Putamen (tissue), 1 donor: ENCODE measurements around the gene SORBS2.

ENCODE experiments used
- DNase-seq: peaks from one replicate; pipeline ENCODE4 v3.0.0-alpha.2; 2016; ENCODE audit warnings: low spot score

Gene SORBS2

GRCh38 chr4:185835336-185835735, 23.3 kb upstream of the SORBS2 start:
- DNase-seq = no peak

DNA sequence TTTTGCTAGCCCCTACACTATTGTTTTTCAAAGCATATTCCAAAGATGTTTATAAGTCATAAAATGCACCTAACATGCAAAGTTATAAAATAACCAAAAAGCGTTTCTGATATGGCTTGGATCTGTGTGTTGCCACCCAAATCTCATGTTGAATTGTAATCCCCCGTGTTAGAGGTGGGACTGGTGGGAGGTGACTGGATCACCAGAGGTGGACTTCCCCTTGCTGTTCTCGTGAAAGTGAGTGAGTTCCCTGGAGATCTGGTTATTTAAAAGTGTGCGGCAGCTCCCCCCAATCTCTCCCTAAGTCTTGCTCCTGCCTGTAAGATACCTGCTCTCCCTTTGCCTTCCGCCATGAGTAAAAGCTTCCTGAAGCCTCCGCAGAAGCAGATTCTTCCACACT, 22.8 kb upstream of the SORBS2 start:
- no peak for DNase-seq

DNA sequence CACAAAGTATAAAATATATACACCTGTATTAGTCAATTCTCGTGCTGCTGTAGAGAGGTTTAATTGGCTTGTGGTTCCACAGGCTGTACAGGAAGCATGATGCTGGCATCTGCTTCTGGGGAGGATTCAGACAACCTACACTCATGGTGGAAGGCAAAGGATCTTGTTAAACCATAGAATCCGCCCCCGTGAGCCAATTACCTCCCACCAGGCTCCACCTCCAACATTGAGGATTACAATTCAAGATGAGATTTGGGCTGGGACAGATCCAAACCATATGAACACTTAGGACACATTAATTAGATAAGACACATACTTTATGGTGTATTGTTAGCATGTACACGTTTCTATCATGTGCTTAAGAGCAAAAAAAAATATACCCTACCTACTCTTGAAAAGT, 22.1 kb upstream of the SORBS2 start:
- no peak for DNase-seq

- DNase-seq = no peak
Measured at GRCh38 chr4:185833055-185833598, 21.1 kb upstream of the SORBS2 start.

GRCh38 chr4:185831125-185831815, 19.3 kb upstream of the SORBS2 start:
- DNase-seq = no peak

DNA sequence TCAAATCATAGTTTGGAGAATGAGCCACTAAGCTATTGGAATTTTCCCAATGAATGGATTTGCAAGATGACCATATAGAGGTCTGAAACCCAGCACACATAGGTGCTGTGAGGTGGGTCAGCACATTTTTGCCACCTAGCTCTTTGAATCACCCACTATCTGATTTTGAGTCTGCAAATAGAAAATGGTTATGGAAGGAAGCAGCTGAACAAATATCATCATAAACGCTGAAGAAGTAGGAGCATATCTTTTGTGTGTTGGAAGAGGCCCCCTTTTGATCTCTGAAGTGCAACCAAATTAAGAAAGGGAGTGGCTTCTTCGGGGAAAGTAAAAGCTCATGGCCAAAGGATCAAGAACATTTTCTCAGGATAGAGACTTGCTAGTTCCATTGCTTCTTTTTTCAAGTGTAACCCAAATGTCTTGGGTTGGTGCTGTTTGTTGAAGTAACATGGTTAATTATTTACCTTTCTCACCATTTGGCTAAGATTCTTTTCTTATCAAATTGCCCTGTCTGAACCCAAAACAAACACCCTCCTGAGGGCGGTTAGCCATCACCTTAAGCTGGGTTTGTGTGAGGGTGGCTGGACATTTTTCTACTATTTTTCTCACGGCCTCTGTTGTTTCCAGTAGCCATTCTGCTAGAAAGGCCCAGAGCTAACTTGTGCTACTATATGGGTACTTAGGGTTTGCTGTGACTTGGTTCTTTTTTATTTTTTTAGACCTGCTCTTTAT, 18.4 kb upstream of the SORBS2 start:
- no peak for DNase-seq

GRCh38 chr4:185826381-185826780, 14.4 kb upstream of the SORBS2 start:
- DNase-seq = no peak

- no peak for DNase-seq
Measured at GRCh38 chr4:185825737-185826136, 13.7 kb upstream of the SORBS2 start.

- DNase-seq = no peak
Measured at GRCh38 chr4:185822791-185823190, 10.8 kb upstream of the SORBS2 start.

GRCh38 chr4:185821029-185821419, 9.0 kb upstream of the SORBS2 start:
- DNase-seq = no peak

DNA sequence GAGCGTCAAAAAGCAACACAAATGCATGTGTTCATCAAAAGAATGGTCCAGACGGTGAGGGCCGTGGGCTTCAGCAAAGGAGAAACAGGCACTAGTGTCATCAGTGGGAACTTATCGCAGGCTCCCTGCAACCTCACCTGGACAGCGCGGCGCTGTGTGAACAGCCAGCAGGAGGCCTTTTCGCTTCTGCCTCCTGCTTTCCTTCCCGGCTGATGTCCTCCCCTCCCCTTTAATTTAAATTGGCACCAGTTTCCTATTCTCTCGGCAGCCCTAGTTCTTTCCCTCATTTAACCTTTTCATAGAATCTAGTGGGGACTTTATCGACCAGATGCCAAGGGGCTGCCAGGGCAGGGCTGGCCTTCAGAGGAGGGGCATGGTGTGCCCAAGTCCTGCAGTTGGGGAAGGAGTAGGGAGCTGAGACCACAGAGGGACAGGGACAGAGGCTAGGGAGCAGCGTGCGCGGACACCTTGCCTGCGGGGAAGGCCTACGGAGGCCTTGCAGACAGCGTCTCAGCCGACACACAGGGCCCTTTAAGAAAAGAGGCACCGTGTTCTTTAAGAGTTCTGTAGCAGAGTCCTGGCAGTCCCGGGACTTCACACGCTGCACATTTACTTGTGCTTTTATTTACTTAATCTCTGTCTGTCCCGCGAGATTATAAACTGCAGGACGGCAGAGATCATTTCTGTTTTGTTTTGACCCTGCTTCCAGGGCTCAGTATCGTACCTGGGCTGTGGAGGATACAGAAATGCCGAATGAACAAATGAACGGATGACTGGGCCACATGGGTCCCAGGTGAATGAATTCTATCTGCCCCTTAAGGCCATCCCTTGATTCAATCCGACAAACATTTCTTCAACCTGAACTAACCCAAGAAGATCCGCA, 8.4 kb upstream of the SORBS2 start:
- no peak for DNase-seq

GRCh38 chr4:185819144-185819543, 7.2 kb upstream of the SORBS2 start:
- DNase-seq = no peak

DNA sequence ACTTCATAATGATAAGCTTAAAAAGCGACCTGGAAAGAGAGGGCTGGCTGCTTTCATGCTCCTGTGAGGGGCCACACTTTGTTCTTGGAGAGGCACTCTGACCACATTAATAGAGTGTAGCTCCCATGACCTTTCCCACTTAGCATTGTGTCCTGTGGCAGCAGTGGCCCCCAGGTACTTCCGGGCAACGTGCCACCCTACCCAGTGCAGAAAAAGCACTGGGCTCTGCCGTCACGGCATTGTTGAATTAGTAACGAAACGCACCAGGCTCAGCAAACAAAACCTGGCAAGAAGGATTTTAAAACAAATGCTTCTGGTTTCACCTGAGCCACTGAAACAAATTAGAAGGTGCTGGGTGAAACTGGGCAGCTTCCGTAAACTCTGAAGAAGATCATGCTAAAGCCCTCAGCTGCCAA, 5.4 kb upstream of the SORBS2 start:
- DNase-seq = no peak

DNA sequence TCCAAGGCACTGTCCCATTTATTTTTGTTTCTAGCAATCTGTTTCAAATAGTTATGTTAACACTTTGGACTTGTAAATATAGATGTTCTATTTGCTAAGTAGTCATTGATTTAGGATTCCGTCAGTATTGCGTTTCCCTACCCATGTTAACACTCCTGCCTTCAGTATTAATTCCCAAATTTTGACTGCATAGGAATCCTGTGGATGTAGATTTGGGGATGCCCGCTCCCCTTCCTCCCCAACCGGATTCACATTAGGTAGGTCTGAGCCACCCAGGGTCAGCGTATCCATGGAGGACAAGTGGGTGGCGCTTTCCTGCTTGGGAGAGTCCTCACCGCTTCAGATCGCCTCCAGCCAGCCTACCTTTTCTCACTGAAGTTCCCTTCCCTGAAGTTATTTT, 1.1 kb upstream of the SORBS2 start:
- no peak for DNase-seq

DNA sequence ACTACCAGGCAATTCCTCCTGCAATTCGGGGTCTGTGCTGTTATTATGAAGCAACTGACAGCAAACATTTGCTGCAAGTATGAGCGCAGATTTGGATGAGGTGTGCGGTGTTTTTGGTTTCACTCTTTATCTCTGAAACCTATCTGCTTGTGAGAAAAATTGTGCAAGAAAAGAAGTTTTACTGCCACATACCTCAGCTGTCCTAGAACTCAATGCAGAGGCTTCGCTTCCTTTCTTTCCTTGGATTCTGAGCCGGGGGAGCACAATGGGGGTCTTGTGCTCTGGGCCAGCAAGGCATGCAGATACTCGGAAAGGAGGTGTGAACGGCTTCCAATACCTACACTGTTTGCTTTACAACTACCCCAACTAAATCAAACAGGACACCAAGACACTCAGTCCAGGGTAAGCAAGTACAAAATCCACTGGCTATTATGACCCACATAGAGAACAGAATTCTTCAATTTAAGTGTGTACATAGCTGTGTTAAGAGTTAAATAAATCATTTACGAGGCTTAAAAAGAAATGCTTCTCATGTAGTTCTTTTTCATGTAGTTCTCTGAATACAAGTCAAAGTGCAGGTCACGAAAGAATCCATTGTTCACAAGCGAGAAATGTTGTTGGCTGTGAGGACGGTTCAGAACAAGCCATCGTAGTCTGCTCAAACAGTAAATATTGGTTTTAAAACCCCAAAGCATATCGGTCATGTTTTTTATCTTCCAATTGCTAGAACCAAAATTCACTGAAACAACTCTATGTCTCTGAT, 1.1 kb downstream of the SORBS2 start:
- DNase-seq = no peak

GRCh38 chr4:185809533-185810071, 2.4 kb downstream of the SORBS2 start:
- DNase-seq = no peak

DNA sequence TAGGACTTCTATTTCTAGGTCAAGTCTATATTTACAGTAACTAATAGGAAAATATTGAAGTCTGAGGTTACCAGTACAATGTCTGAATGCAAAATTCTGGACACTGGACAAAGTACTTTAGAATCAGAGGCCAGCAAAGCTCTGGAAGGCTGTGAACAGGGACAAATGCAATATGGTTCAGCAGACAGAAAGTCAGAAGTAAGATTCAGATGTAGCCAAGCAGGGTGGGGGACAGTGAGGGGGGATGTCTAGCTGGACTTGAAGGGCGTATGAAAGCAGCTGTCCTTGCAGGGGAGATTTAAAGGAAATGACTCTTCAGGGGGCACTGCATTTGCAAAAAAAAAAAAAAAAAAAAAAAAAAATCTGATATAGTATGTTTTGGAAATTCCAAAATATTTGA, 2.9 kb downstream of the SORBS2 start:
- DNase-seq = no peak

GRCh38 chr4:185805979-185806378, 6.0 kb downstream of the SORBS2 start:
- DNase-seq = no peak

DNA sequence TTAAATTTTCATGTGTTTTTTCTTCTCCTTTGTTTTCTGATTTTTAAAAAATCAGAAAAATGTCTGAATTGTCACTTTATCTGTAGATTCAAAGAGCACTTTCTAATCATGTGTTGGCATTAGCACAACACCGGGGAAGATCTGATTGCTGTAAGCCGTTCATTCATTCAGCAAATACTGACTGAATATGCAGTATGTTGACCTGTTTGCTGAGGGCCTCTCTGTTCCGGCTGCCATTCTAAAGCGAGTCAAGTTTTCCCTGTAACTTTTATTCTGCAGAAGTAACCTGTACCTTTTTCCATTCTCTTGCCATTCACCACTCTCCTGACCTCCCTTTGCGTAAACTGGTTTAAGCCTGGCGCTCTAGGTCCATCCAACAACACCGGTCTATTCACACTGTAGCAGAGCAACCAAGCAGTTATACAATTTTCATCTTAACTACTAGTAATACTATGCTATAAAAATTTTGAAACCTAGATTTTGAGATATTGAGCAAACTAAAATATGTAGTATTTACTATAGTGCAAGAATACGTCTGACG, 6.7 kb downstream of the SORBS2 start:
- no peak for DNase-seq

DNA sequence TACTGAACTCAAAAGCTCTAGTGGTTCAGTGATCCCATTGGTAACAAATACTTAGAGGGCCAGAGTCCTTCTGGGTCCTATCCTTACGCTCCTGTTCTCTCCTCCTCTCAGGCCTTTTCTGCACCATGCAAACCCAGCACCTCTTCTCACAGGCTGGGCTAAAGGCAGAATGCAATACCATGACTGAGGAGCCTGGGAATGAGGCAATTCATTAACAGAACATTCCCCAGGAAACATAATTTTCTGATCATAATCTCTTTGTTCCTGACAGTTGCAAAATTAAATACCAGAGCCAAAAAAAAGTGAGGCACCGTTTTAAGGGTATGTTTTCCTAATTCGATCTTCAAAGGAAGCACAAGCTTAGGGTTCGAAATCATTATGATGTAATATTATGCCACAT, 9.0 kb downstream of the SORBS2 start:
- DNase-seq = no peak

- DNase-seq = no peak
Measured at GRCh38 chr4:185801471-185801870, 10.5 kb downstream of the SORBS2 start.
